OCI-LY3 (cell line): ENCODE measurements around the gene KCNH5.

Experiments
- CTCF ChIP-seq: fragments of 200-600, 300-600 bp; sonication (generic); IDR thresholded peaks from 2 replicates; pipeline ENCODE4 v1.5.1; 2014; ENCODE audit warnings: antibody characterized with exemption, low read length, low read depth
- EZH2phosphoT487 ChIP-seq: fragments of 200-600 bp; shearing (Covaris generic); IDR thresholded peaks from 2 replicates; pipeline ENCODE4 v1.6.1; 2018; ENCODE audit warnings: antibody characterized with exemption, mixed run types, low read depth

GRCh38 chr14:62696929-62697328 lies 348.3 kb downstream of the KCNH5 start:
- TF ChIP-seq CTCF (no peak), EZH2phosphoT487 (no peak)
